SJCRH30 (cell line): ENCODE data around the gene ABLIM2. TPM values are rescaled to one million over a fixed set of nuclear protein-coding genes. Genes with fewer than 3 reads are reported as not detected.

Source experiments
- DNase-seq, 2 experiments: peaks; one replicate each; pipeline ENCODE4 v3.0.0-alpha.2; 2015 to 2020
- H3K27ac ChIP-seq: fragments of 250-450 bp; sonication (Bioruptor Pico); 2 replicates; pipeline ENCODE4 v1.5.1; 2020; ENCODE audit warnings: mild to moderate bottlenecking, moderate library complexity
- H3K27me3 ChIP-seq: fragments of 250-450 bp; sonication (Bioruptor Pico); 2 replicates; pipeline ENCODE4 v1.5.1; 2020; ENCODE audit warnings: mild to moderate bottlenecking, moderate library complexity
- H3K36me3 ChIP-seq: fragments of 250-450 bp; sonication (Bioruptor Pico); 2 replicates; pipeline ENCODE4 v1.5.1; 2020; ENCODE audit warnings: mild to moderate bottlenecking, moderate library complexity
- H3K4me1 ChIP-seq: fragments of 250-450 bp; sonication (Bioruptor Pico); 2 replicates; pipeline ENCODE4 v1.5.1; 2020; ENCODE audit warnings: mild to moderate bottlenecking, moderate library complexity
- H3K4me3 ChIP-seq: fragments of 250-450 bp; sonication (Bioruptor Pico); 2 replicates; pipeline ENCODE4 v1.5.1; 2020; ENCODE audit warnings: mild to moderate bottlenecking, moderate library complexity
- H3K9me3 ChIP-seq: fragments of 250-450 bp; sonication (Bioruptor Pico); replicated peaks from 2 replicates; pipeline ENCODE4 v1.5.1; 2020; ENCODE audit warnings: mild to moderate bottlenecking, moderate library complexity
- total RNA-seq: library from RNA; depleted of rRNA; stranded (reverse); fragments of >200 nt; shearing (Covaris generic); gene quantifications from 2 replicates; pipeline ENCODE4 v1.2.3, GENCODE V29; 2014

Gene ABLIM2
- total RNA-seq, 1 experiment from 2014 or later, result 0.12 TPM

DNA sequence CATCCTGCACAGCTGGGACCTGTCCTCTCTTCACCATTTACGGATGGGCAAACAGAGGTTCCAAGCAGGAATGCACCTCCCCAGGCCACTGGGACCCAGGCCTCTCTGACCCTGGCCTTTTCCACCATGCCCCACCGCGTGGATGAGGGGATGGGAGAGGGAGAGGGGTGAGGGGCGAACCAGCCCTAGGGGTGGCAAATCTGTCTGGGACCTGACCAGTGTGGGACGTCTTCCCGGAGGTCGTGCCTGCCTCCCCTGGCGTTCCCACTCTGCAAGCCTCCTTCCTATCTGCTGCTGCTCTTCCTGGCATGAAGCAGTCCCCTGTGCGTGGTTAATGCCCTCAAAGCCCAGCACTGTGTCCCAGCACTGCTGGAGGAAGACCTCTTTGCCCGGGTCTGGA, 35.9 kb downstream of the ABLIM2 start:
- peaks cover 5% of the 10 kb centered on the region for H3K27me3 ChIP-seq
- no peaks in the 10 kb centered on the region for H3K9me3 ChIP-seq
- peaks cover 13% of the 10 kb centered on the region for H3K4me1 ChIP-seq
- DNase-seq, result no peak
- no peak overlapping the region for H3K4me3 ChIP-seq
- H3K36me3 ChIP-seq, result no peaks in the 10 kb centered on the region
- H3K27ac ChIP-seq, result no peak overlapping the region

DNA sequence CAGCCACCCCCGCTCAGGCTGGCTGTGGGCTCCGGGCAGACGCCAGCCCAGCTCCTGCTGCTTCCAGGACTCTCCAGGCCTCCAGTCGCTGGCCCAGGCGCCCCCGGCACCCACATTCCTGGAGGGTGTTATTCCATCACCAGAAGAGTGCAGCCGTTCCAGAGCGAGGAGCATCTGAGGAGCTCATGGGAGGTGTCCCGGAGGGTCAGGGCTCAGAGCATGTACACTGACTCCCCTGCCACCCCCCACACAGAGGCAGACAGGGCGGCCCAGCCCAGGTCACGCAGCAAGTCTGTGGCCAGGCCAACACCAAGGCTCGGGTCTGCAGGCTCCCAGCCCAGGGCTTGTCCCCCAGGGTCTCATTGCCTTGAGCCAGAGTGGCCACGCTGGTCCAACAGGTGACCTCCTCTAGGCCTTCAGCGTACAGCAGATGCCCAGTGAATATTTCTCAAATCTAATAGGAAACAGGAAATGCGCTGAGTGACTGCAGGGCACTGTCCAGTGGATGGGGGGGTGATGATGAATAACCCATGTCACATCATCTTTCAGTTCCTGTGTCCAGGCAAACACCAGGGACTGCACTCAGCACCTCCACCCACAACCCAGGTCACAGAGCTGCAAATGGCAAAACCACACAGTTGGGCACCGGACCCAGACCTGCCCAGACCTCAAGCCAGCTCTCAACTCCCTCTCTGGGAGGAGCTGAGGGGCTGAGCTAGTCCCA, 37.2 kb downstream of the ABLIM2 start:
- no peak for DNase-seq
- H3K4me1 ChIP-seq, result peaks cover 10% of the 10 kb centered on the region
- no peak overlapping the region for H3K4me3 ChIP-seq
- H3K36me3 ChIP-seq, result no peaks in the 10 kb centered on the region
- no peaks in the 10 kb centered on the region; the same call in 1 of the 2 replicates for H3K27me3 ChIP-seq
- H3K9me3 ChIP-seq, result no peaks in the 10 kb centered on the region
- no peak overlapping the region for H3K27ac ChIP-seq

DNA sequence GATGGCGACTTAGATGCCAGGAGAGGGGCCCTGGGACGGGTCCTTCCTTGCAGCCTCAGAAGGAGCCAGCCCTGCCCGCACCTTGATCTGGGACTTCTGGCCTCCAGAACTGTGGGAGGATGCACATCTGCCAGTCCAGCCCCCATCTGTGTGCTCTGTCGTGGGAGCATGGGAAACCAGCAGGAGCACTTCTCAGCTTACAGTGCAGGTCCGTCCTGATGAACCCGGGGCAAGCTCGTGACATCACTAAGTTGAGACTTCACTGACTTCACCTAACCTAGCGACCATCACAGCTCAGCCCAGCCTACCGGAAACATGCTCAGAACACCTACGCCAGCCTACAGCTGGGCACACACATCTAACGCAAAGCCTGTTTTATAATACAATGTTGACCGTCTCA, 38.1 kb downstream of the ABLIM2 start:
- no peak overlapping the region for H3K27ac ChIP-seq
- H3K36me3 ChIP-seq, result no peaks in the 10 kb centered on the region
- no peak overlapping the region for H3K4me3 ChIP-seq
- no peak for DNase-seq
- no peaks in the 10 kb centered on the region for H3K9me3 ChIP-seq
- no peaks in the 10 kb centered on the region; the same call in 1 of the 2 replicates for H3K27me3 ChIP-seq
- peaks cover 10% of the 10 kb centered on the region for H3K4me1 ChIP-seq

DNA sequence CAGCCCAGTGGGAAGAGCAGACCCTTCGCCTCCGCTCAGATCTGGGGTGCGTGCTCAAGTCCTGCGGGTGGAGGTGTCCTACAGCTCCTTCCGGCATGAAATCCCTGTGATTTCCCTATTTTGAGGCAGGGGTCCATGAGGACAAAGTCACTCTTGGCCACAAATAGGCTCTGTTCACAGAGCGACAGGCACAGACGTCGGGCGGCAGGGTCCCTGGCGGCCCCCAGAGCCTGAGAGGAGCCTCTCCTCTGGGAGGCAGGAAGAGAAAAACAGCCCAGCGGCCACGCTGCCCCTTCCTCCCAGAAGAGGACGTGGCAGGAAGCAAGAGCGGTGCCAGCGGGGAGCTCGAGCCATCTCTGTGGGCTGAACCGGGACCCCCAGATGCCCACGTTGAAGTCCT, 38.7 kb downstream of the ABLIM2 start:
- Histone ChIP-seq H3K4me3 (no peak overlapping the region), H3K27ac (no peak overlapping the region), H3K4me1 (peaks cover 10% of the 10 kb centered on the region), H3K36me3 (no peaks in the 10 kb centered on the region), H3K9me3 (no peaks in the 10 kb centered on the region), H3K27me3 (no peaks in the 10 kb centered on the region; the same call in 1 of the 2 replicates)
- no peak for DNase-seq

DNA sequence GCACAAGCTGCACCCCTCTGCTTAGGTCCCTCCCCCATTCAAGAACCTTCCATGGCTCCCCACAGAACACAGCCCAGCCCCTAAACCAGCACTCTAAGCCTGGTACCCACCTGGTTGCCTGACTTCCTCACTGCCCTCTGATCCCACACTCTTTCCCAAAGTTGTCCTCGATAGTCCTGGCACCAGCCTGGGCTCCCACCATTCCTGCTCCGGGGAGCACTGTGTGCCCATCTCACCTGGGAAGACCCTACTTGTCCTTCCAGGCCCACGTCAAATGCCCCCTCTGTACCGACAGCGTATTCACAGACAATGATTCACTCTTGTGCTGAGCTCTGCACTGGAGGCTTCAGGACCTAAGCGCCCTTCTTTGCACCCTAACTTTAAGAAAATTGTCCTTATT, 40.1 kb downstream of the ABLIM2 start:
- H3K36me3 ChIP-seq, result no peaks in the 10 kb centered on the region
- H3K4me3 ChIP-seq, result no peak overlapping the region
- no peaks in the 10 kb centered on the region for H3K9me3 ChIP-seq
- no peak overlapping the region for H3K27ac ChIP-seq
- H3K4me1 ChIP-seq, result peaks cover 6% of the 10 kb centered on the region
- H3K27me3 ChIP-seq, result 0 out of 2 replicates have a peak, but pooled peaks cover 3% of the 10 kb centered on the region
- no peak for DNase-seq

DNA sequence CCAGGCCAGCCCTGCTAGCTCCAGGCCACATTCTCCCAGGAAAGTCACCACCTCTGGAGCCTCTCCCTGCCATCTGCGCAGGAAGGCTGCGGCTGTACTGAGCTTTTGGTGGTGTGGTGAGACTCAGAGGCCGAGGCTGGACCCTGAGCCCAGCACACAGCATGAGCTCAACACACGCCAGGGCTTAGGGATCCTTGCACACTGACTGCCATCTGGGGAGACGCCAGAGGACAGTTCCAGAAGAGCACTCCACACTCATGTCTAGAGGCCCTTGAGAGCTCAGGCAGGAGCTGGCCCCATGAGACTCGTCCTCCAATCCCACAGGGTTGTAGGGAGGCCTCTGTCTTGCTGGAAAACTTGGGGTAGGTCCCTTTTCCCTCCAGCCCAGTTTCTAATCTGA, 40.6 kb downstream of the ABLIM2 start:
- H3K27me3 ChIP-seq, result peaks cover 3% of the 10 kb centered on the region; the same call in 1 of the 2 replicates
- H3K36me3 ChIP-seq, result no peaks in the 10 kb centered on the region
- no peaks in the 10 kb centered on the region for H3K9me3 ChIP-seq
- no peak overlapping the region for H3K4me3 ChIP-seq
- peaks cover 1% of the 10 kb centered on the region for H3K4me1 ChIP-seq
- no peak for DNase-seq
- H3K27ac ChIP-seq, result no peak overlapping the region

DNA sequence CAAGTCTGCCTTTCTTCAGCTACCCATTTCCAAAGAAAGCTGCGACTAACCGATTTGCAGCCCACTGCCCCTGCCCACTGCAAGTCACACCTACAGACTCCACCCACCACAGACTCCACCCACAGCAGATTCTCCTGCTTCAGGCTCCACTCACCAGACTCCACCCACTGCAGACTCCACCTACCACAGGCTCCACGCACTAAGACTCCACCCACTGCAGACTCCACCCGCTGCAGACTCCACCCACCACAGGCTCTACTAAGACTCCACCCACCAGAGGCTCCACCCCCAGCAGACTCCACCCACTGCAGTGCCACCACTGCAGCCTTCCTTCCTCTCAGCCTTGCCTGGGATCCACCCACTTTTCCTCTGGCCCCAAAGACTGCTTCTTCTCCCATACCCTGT, 41.3 kb downstream of the ABLIM2 start:
- Histone ChIP-seq H3K9me3 (no peaks in the 10 kb centered on the region), H3K27ac (no peak overlapping the region), H3K4me1 (no peaks in the 10 kb centered on the region), H3K4me3 (no peak overlapping the region), H3K36me3 (no peaks in the 10 kb centered on the region), H3K27me3 (peaks cover 3% of the 10 kb centered on the region; the same call in 1 of the 2 replicates)
- DNase-seq, result peak; percentile 58 to 59

DNA sequence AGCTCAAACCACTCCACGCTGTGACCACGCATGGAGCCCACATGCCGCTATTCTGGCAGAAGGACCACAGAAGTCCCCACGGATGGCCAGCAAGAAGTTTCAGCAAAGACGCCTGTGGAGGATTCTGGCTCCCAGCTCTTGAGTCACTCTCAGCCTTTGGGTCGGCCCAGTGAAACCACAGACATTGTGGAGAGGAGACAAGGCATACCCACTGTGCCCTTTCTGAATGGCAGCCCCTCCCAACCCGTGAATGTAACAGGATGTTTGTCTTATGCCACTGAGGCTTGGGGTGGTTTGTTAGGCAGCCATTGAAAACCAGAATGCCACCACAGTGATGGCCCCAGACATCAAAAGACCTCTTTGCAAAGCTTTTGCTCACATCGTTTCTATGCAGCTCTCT, 42.7 kb downstream of the ABLIM2 start:
- Histone ChIP-seq H3K27me3 (peaks cover 9% of the 10 kb centered on the region; the same call in 1 of the 2 replicates), H3K9me3 (no peaks in the 10 kb centered on the region), H3K4me1 (no peaks in the 10 kb centered on the region), H3K27ac (no peak overlapping the region), H3K36me3 (no peaks in the 10 kb centered on the region), H3K4me3 (no peak overlapping the region)
- no peak for DNase-seq

DNA sequence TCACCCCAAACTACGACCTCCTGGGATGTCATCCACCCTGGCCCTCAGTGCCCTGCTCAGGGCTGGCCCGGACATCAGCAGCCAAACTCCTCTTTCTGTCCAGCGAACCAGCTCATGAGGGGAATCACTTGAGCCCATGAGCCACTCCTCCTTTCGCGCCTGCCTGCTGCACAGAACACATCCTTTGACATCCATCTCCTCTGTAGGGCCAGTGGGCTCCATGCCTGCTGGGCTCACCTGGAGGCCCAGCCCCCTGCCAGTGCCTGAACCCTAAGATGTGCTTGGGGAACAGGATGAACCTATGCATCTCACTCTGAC, 43.5 kb downstream of the ABLIM2 start:
- Histone ChIP-seq H3K27ac (no peak overlapping the region), H3K4me3 (no peak overlapping the region), H3K27me3 (peaks cover 11% of the 10 kb centered on the region; the same call in 1 of the 2 replicates), H3K9me3 (no peaks in the 10 kb centered on the region), H3K36me3 (no peaks in the 10 kb centered on the region), H3K4me1 (no peaks in the 10 kb centered on the region)
- no peak for DNase-seq

DNA sequence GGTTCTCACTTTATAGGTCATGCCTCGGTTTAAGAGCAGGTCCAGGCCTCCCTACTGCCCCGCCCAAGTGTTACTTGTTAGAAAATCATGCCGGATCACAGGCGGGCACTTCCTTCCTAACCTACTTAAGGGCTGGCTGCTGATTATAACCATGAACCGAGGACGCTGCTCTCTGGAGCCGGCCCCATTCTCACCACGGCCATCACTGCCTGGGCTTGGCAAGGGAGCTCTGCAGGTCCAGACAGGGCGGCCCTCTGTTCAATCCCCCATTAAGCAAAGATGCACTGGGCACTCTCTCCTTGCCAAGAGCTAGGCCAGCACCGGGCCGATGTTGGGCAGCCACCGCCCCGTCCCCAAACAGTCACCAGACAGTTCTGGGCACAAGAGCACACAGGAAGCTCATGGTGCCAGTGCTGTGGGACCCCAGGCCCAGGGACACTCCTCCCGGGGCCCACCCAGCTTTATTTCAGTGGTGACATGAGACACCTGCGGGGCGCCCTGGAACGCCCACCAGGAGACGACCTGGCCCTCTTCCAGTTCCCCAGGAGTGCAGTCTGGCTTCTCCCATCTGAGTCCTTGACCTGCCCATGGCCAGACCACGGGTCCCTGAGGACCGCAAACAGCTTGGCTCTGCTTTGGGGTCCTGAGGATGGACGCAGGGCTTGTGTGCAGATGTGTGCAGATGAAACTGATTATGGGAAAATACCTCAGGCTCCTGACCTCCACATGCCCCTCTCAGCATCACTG, 44.0 kb downstream of the ABLIM2 start:
- H3K36me3 ChIP-seq, result no peaks in the 10 kb centered on the region
- peaks cover 11% of the 10 kb centered on the region; the same call in 1 of the 2 replicates for H3K27me3 ChIP-seq
- no peaks in the 10 kb centered on the region for H3K9me3 ChIP-seq
- no peak overlapping the region for H3K4me3 ChIP-seq
- no peaks in the 10 kb centered on the region for H3K4me1 ChIP-seq
- DNase-seq, result no peak
- H3K27ac ChIP-seq, result no peak overlapping the region

DNA sequence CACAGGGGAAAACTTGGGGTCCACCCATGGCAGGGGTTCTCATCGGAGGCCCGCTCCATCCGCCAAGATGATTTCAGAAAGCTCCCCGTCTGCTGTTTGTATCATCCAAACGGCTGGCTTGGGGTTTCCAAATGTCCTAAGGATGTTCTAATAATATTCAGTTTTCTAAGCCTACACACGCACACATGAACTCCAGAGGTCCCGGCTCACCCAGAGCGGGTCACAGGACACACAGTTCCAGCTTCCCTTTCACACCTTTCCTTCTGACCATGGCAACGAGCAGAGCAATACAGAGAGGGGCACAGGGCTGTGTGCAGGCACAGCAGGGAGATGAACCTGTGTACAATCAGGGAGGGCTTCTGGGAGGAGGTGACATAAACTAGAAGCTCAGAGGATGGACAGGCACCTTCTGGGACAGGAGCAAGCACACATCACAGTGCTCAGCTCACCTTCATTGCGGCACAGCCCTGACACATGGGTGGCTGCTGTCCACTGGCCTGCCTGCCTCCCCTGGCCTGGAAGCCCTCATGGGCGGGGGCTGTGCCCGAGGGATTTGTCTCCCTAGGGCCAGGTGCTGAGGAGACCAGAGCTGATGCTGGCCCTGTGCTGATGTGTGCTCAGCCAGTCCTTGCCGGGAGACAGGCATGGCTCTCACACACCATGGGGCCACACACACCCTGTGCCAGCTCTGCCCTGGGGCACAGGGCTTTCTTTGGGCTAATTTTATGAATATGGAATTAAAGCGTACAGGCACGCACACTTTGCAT, 44.8 kb downstream of the ABLIM2 start:
- no peaks in the 10 kb centered on the region for H3K36me3 ChIP-seq
- no peak overlapping the region for H3K27ac ChIP-seq
- no peak for DNase-seq
- H3K9me3 ChIP-seq, result no peaks in the 10 kb centered on the region
- no peak overlapping the region for H3K4me3 ChIP-seq
- H3K27me3 ChIP-seq, result peaks cover 11% of the 10 kb centered on the region; the same call in 1 of the 2 replicates
- H3K4me1 ChIP-seq, result no peaks in the 10 kb centered on the region

DNA sequence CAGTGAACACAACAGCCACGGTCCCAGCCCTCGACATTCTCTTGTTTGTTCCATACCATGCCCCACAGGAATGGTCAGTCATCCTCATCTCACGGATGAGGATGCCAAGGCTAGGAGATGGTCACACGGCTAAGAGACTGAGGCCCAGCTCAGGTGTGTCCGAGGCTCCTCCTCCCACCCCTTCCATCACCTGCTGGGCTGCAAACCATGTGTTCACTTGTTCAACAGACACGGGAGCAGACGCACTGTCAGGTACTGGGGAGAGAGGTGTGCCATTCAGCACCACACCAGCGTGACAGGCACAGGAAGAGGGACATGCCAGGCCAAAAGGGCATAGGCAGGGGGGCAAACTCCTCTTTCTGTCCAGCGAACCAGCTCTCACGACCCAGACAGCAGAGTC, 45.9 kb downstream of the ABLIM2 start:
- Histone ChIP-seq H3K9me3 (no peaks in the 10 kb centered on the region), H3K36me3 (no peaks in the 10 kb centered on the region), H3K4me3 (no peak overlapping the region), H3K27ac (no peak overlapping the region), H3K27me3 (peaks cover 11% of the 10 kb centered on the region; the same call in 1 of the 2 replicates), H3K4me1 (no peaks in the 10 kb centered on the region)
- DNase-seq, result no peak

DNA sequence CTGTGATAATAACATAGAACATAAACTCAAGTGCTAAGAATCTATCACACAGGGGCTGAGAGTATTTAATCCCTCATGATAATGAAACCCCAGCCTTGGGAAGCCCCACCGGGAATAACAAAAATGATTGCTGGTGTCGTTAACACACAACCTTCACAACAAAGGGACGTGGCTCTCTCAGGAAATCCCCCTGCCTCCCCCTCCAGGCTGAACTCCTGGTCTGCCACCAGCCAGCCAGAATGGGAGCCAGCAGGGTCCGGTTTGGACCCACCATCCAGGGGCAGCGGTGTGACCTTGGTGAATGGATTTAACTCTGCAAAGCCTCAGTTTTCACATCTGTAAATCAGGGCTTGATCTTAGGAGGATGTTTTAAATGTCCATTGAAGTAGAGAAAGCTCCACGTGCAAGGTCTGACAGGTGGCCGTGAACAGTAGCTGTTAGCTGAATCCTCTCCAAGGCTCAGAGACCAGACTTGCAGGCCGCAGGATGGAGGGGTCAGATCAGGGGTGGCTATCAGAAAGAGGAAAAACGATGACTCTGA, 46.5 kb downstream of the ABLIM2 start:
- Histone ChIP-seq H3K36me3 (no peaks in the 10 kb centered on the region), H3K27ac (no peak overlapping the region), H3K4me3 (no peak overlapping the region), H3K9me3 (no peaks in the 10 kb centered on the region), H3K4me1 (no peaks in the 10 kb centered on the region), H3K27me3 (peaks cover 11% of the 10 kb centered on the region; the same call in 1 of the 2 replicates)
- no peak for DNase-seq

DNA sequence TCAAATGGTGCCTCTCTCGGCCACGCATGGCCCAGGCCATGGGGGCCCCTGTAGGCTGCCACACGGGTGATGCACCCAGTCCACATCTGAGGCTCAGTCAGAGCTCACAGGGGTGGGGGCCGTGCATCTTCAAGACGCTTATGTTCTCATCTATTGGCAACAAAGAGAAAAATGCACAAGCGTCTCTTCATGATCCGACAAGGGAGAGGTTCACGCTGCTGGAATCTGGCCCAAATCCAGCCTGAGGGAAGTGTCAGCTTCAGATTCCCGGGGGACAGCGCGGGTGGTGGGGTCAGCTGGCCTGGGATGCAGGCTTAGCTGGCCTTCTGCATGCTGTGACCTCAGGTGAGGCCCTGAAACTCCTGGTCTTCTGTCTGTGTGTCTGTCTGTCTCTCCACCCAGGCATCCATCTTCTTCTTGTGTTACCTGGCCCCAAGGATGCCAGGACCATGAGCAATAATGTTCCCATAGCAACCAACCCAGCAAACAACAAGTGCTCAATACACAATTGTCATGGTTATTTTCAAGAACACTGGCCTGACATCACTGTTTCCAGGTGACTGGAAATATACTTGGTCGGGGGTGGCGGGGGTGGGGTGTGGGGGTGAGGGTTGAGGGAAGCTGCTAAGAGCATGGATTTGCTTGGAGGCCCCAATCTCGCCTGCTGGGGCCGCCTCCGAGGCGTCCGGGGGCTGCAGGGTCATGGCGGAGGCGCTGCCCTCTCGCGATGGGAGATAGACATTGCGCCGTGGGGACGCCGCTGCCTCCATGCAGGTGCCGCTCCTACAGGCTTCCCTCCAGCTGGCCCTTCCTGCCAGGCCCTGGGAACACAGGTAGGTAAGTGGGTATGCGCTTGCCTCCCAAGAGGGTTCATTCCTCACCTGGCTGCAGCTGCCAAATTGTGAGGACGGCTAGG, 48.3 kb downstream of the ABLIM2 start:
- Histone ChIP-seq H3K9me3 (no peaks in the 10 kb centered on the region), H3K27me3 (peaks cover 11% of the 10 kb centered on the region; the same call in 1 of the 2 replicates), H3K36me3 (no peaks in the 10 kb centered on the region), H3K27ac (no peak overlapping the region), H3K4me3 (no peak overlapping the region), H3K4me1 (no peaks in the 10 kb centered on the region)
- no peak for DNase-seq
